Right cardiac atrium (tissue), 5 donors: ENCODE measurements around the gene ARHGAP42. TPM values are rescaled to one million over a fixed set of nuclear protein-coding genes. Genes with fewer than 3 reads are reported as not detected.
"Not testable (repeated sequence)": the region's sequence is repeated elsewhere in the genome, so short reads cannot be mapped to it uniquely, and the experiment has no call there.

ENCODE experiments used
- ATAC-seq, 2 donors: fragments of 200-7000 bp; cut with Tn5 transposase; one replicate each; pipeline versions ENCODE4 v1.8.0 to v1.9.1; 2020; ENCODE audit warnings: moderate library complexity in 2 of 2, mild to moderate bottlenecking in 1 of 2
- DNase-seq, 3 donors: peaks; one replicate each; pipeline ENCODE4 v3.0.0-alpha.2; 2020
- H3K27ac ChIP-seq: one replicate; pipeline ENCODE4 v1.5.1; 2013; ENCODE audit warnings: mild to moderate bottlenecking, low read length, control low read depth, moderate library complexity
- H3K27me3 ChIP-seq: one replicate; pipeline ENCODE4 v1.6.1; 2013; ENCODE audit not compliant: control insufficient read depth, insufficient read depth
- H3K4me1 ChIP-seq: one replicate; pipeline ENCODE4 v1.6.1; 2013; ENCODE audit warnings: low read length; ENCODE audit not compliant: control insufficient read depth, insufficient read depth
- H3K4me3 ChIP-seq: one replicate; pipeline ENCODE4 v1.5.1; 2013; ENCODE audit warnings: low read length, control low read depth
- H3K9me3 ChIP-seq: one replicate; pipeline ENCODE4 v1.6.1; 2013; ENCODE audit warnings: low read length; ENCODE audit not compliant: control insufficient read depth
- WGBS: extraction: QIAGEN DNeasy Blood & Tissue Kit; methylation state at CpG from one replicate; pipeline ENCODE4 v1.1.7; 2013; 5-methylcytosine and 5-hydroxymethylcytosine counted together
- intact Hi-C, 4 donors: fragments of 100-400 bp; cut with DNase I; formaldehyde crosslinking; loops; one replicate each; pipeline versions ENCODE4 v1.11.0 to v1.14.0; 2022 to 2023
- polyA plus RNA-seq: library from polyadenylated mRNA; stranded (reverse); fragments of 200-250 nt; gene quantifications from one replicate; pipeline ENCODE4 v1.2.3, GENCODE V29; 2013
- total RNA-seq, 4 donors: library from RNA; stranded (reverse); fragmentation: NEBNext Ultra II Directional; extraction: Animal tissue kit (Norgen Biotek cat#: 25700); gene quantifications; one replicate each; pipeline ENCODE4 v1.2.1, GENCODE V29; 2021
- donor health status: healthy with polysubstance abuse.
- donor health status: DM: no; HTN: yes; CAD: no.
- donor health status: DM: no; HTN: no; CAD: no.
- donor health status: DM: no; HTN: yes; CAD: no; lungs with severe emphysema.
- donor health status: DM: yes; HTN: yes; CAD: no.

Gene ARHGAP42
- total and polyA plus RNA-seq, 5 donors = 4.5 to 8.6 (median 6.6) TPM

DNA sequence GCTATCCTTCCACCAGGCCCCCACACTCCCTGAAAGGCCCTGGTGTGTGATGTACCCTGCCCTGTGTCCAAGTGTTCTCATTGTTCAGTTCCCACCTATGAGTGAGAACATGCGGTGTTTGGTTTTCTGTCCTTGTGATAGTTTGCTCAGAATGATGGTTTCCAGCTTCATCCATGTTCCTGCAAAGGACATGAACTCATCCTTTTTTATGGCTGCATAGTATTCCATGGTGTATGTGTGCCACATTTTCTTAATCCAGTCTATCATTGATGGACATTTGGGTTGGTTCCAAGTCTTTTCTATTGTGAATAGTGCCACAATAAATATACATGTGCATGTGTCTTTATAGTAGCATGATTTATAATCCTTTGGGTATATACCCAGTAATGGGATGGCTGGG, 208.9 kb downstream of the ARHGAP42 start:
- H3K4me3 ChIP-seq, ATAC-seq, H3K9me3 ChIP-seq, H3K4me1 ChIP-seq, intact Hi-C loops, H3K27me3 ChIP-seq, H3K27ac ChIP-seq, DNase-seq: not testable (repeated sequence)
- 96% methylated on average over 1 of the region's 1 CpG for WGBS

DNA sequence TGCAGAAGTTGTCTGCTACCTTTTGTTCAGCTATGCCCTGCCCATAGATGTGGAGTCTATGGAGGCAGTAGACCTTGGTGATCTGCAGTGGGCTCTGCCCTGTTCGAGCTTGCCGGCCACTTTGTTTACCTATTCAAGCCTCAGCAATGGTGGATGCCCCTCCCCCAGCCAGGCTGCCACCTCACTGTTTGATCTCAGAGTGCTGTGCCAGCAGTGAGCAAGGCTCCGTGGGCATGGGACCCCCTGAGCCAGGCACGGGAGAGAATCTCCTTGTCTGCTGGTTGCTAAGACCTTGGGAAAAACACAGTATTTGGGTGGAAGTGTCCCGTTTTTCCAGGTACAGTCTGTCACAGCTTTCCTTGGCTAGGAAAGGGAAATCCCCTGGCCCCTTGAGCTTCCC, 214.4 kb downstream of the ARHGAP42 start:
- H3K4me3 ChIP-seq, intact Hi-C loops, H3K9me3 ChIP-seq, H3K27me3 ChIP-seq, DNase-seq, H3K27ac ChIP-seq, H3K4me1 ChIP-seq, ATAC-seq: not testable (repeated sequence)
- 82% methylated on average over 5 of the region's 5 CpGs for WGBS

DNA sequence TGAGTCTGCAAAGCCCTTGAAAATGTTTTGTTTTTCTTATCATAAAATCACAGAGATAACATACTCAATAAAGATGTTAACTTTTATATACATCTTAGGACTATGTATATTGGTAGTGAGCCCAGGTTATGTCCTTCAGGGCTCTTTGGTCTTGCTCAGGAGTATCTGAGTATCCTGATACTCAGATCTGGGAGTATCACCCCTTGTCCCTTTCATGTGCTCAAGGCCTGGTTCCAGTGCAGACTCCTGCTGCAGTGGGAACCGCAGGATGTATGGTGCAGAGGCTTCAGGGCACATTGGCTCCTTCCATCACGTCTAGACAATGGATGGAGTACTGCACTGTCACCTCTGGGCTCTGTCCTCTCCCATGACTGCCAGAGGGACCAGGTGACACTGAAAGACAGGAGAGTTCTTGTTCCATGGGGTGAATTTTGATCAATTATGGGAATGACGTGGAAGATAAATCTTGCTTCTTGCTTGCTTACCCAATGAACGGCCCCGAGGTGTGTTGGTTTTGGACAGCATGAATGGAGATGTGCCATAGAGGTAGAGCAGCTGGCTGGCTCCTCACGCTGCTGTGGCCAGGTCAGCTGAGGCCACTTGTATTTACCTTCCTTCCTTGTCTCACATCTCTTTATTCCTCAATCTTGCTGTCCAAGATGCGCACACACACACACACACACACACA, 215.5 kb downstream of the ARHGAP42 start:
- Histone ChIP-seq H3K27ac (no peak overlapping the region), H3K27me3 (no peaks in the 10 kb centered on the region), H3K4me3 (no peak overlapping the region), H3K4me1 (no peaks in the 10 kb centered on the region), H3K9me3 (no peaks in the 10 kb centered on the region)
- ATAC-seq (no peak), DNase-seq (peak in 1 of 3 donors; percentile 24)
- intact Hi-C loops = no loop called here
- 69% methylated on average over 7 of the region's 7 CpGs for WGBS

DNA sequence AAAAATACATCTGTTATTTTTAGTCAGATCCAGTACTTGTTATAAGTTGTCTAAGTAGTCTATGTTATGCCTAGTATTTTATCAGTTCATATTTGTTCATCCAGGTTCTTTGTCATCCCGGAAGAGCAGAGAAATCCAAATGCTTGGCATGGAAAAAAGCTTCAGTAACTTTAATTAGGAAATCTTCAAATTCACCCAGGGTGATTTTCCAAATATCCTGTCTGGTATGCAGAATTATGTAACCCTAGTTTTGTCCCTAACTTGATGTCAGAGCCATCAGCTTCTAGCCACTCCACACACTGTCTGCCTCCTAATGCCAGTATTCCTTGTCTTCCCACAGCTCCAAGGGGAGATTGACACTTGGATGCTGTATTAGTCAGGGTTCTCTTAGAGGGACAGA, 216.2 kb downstream of the ARHGAP42 start:
- Histone ChIP-seq H3K4me3 (no peak overlapping the region), H3K27ac (no peak overlapping the region), H3K9me3 (no peaks in the 10 kb centered on the region), H3K27me3 (no peaks in the 10 kb centered on the region), H3K4me1 (no peaks in the 10 kb centered on the region)
- DNase-seq = no peak
- intact Hi-C loops = no loop called here
- 44% methylated on average over 1 of the region's 1 CpG for WGBS
- ATAC-seq = peak in 1 of 2 donors; percentile 52

DNA sequence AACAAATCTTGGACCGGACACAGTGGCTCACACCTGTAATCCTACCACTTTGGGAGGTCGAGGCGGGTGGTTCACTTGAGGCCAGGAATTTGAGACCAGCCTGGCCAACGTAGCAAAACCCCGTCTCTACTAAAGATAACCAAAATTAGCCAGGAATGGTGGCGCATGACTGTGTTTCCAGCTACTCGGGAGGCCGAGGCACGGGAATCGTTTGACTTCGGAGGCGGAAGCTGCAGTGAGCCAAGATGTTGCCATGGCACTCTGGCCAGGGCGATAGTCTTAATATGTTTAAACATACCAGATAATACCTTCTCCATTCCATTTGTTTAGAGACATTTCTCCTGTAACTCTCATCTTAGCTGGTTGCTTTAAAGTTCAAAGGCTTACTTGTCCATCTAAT, 218.6 kb downstream of the ARHGAP42 start:
- no peaks in the 10 kb centered on the region for H3K4me1 ChIP-seq
- DNase-seq (no peak), ATAC-seq (no peak)
- H3K27ac ChIP-seq = no peak overlapping the region
- H3K4me3 ChIP-seq = no peak overlapping the region
- no peaks in the 10 kb centered on the region for H3K9me3 ChIP-seq
- WGBS = 89% methylated on average over 13 of the region's 13 CpGs
- no peaks in the 10 kb centered on the region for H3K27me3 ChIP-seq
- intact Hi-C loops = no loop called here

DNA sequence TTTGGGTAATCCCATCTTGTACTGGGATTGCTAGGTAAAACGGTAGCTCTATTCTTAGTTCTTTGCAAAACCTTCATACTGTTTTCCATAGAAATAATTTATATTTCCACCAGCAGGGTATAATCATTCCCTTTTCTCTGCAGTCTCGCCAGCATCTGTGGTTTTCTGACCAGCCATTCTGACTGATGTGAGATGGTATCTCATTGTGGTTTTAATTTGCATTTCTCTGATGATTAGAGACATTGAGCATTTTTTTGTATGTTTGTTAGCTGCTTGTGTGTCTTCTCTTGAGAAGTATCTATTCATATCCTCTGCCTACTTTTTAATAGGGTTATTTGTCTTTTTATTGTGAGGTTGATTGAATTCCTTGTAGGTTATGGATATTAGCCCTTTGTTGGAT, 221.7 kb downstream of the ARHGAP42 start:
- H3K27ac ChIP-seq = no peak overlapping the region
- intact Hi-C loops = no loop called here
- no peaks in the 10 kb centered on the region for H3K27me3 ChIP-seq
- 88% methylated on average over 2 of the region's 2 CpGs for WGBS
- DNase-seq = no peak
- no peak overlapping the region for H3K4me3 ChIP-seq
- no peak for ATAC-seq
- no peaks in the 10 kb centered on the region for H3K4me1 ChIP-seq
- H3K9me3 ChIP-seq = no peaks in the 10 kb centered on the region

DNA sequence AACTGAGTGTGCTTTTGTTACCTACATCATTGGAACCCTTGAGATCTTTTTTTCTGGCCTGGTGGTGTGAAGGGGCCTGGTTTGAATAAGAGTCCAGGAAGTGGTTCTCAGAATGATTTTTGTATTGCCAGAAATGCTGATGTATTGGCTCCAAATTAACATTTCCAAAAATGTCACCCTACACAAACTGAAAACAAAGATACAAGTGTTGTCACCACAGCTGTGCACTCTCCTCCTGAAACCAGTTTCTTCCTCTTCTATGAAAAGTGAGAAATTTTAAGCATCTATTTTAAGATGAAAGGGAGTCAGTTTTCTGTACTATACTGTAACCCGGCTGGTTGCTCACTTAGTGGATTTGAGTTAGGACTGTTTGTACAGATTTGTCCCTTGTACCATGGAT, 223.7 kb downstream of the ARHGAP42 start:
- 59% methylated on average over 1 of the region's 1 CpG for WGBS
- Histone ChIP-seq H3K27ac (no peak overlapping the region), H3K4me3 (no peak overlapping the region), H3K4me1 (no peaks in the 10 kb centered on the region), H3K27me3 (no peaks in the 10 kb centered on the region), H3K9me3 (no peaks in the 10 kb centered on the region)
- no peak for DNase-seq
- ATAC-seq = no peak
- intact Hi-C loops = no loop called here

DNA sequence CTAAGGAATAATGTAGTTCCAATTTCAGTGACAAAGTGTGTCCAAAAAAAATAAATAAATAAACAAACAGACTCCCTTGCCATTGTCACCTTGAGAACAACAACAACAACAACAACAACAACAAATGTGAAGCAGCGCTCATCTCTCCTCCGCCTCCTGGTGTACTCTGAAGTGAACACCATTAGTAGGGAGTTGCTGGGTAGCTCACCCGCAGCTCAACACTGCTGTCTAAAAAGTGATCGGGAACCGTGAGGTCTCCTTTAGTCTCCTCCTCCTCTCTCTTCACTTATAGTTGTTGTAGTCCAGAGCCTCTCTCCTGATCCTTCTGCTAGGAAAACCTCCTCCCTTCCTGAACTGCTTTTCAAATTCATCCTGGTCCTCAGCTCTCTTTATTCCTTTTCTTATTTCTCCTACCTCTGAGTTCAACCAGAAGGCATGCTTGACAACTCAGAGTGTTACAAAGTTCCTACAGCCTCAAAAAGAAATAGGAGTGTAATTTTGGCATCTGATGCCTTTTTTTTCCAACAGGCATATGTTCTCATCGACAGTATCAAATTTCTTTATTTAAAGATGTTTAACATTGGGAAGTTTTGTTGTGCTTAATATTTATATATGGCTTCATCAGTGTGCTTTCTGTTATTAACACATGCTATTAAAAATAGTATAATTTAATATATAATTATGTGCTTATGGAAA, 227.5 kb downstream of the ARHGAP42 start:
- no peak overlapping the region for H3K4me3 ChIP-seq
- no peaks in the 10 kb centered on the region for H3K27me3 ChIP-seq
- no peak overlapping the region for H3K27ac ChIP-seq
- intact Hi-C loops = no loop called here
- no peaks in the 10 kb centered on the region for H3K4me1 ChIP-seq
- ATAC-seq (no peak), DNase-seq (no peak)
- 91% methylated on average over 6 of the region's 6 CpGs for WGBS
- no peaks in the 10 kb centered on the region for H3K9me3 ChIP-seq

DNA sequence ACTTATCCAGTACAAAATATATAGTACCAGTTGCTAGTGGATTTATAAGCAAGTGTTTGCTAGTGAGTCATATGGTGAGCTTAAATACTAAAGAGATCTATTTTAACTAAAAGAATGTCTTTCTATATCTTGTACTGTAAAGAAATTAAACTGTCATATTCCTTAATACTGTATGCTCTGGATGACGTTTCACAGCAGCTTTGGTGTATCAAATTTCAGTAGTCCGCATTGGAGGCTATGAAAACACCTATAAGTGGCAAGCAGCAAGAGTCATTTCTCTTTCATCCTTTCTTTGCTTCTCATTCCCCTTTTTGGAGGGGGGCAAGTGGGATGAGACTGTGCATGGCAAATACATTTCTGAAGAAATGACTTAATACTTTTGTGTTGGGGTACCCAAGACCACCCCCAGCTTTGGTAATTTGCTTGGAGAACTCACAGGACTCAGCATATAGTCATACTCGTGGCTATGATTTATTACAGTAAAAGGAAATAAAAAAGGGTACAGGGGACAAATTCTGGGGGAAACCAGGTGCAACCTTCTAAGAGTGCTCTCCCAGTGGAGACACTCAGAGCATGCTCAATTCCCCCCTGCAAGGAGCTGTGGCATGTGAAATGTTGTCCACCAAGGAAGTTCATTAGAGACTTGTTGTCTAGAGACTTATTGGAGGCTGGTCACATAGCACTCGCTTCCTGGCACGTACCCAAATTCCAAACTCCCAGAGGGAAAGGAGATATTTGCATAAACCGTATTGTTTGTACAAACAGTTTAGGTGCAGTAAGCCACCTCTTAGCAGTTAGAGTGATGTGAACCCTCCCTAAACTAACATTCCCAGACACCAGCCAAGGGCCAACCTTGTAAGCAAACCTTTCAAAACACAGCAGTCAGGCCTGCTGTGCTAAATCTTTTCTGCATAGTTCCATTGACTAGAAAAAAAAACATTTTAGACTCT, 231.7 kb downstream of the ARHGAP42 start:
- intact Hi-C loops = no loop called here
- no peak overlapping the region for H3K27ac ChIP-seq
- no peak overlapping the region for H3K4me3 ChIP-seq
- no peaks in the 10 kb centered on the region for H3K27me3 ChIP-seq
- no peaks in the 10 kb centered on the region for H3K4me1 ChIP-seq
- H3K9me3 ChIP-seq = no peaks in the 10 kb centered on the region
- WGBS = 52% methylated on average over 6 of the region's 6 CpGs
- ATAC-seq (no peak), DNase-seq (no peak)

DNA sequence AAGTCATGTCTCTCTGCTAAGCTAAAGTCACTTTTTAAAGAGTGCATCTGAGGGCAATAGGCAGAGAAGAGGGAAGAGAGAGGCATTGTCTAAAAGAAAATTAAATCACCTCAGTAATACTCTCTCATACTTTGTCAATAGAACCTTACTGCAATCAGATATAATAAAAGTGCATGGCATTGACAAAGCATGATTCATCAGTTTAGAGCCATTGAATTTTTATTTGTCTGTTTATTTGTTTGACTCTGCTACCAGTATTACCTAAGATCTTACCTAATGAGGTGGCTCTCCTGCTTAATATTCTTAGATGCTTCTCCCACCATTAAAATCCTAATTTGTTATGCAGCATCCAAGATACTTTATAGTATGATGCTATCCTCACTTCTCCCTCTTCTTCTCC, 233.5 kb downstream of the ARHGAP42 start:
- Histone ChIP-seq H3K27ac (no peak overlapping the region), H3K4me1 (no peaks in the 10 kb centered on the region), H3K27me3 (no peaks in the 10 kb centered on the region), H3K4me3 (no peak overlapping the region), H3K9me3 (no peaks in the 10 kb centered on the region)
- ATAC-seq = no peak
- intact Hi-C loops = loop anchor here in 1 of 4 donors (10.0 kb wide), 1 partner anchor 346 kb away; no protein-coding TSS in a partner anchor
- no peak for DNase-seq

DNA sequence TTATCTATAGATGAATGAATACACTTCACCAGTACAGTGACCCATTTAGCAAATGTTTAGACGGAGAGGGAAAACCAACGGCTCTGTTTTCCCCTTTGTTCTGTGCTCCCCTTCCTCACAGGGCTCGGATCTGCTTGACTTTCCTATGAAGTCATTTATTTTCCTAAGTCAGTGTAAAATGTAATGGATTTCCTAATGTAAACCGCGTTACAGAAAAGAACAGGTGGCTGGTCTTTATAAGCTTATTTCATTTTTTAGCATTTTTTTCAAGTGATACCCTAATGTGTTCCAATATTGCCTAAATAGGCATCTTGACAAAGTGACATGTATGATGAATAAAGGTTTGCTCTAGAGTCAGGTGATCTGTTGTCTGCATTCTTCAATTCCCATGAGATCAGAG, 235.0 kb downstream of the ARHGAP42 start:
- DNase-seq (no peak), ATAC-seq (no peak)
- Histone ChIP-seq H3K9me3 (no peaks in the 10 kb centered on the region), H3K4me1 (no peaks in the 10 kb centered on the region), H3K27ac (no peak overlapping the region), H3K27me3 (no peaks in the 10 kb centered on the region), H3K4me3 (no peak overlapping the region)
- WGBS = 63% methylated on average over 5 of the region's 5 CpGs
- intact Hi-C loops = loop anchor here in 1 of 4 donors (10.0 kb wide), 1 partner anchor 347 kb away; no protein-coding TSS in a partner anchor
